Tibial nerve (tissue), 4 donors: ENCODE results near the gene SMARCC1. TPM values are rescaled to one million over a fixed set of nuclear protein-coding genes. Genes with fewer than 3 reads are reported as not detected.

Source experiments
- DNase-seq, 2 donors: peaks; one replicate each; pipeline ENCODE4 v3.0.0-alpha.2; 2019; ENCODE audit warnings: low spot score in 2 of 2
- H3K27ac ChIP-seq, 4 donors: fragments of 200-600 bp; sonication (generic) in 3 of 4; one replicate each; pipeline ENCODE4 v1.5.1; 2017 to 2019; ENCODE audit warnings: mild to moderate bottlenecking in 1 of 4
- H3K27me3 ChIP-seq, 2 donors: fragments of 200-600 bp; sonication (generic) in 1 of 2; one replicate each; pipeline versions ENCODE4 v1.5.1 to v1.6.0; 2017 to 2019
- H3K36me3 ChIP-seq, 3 donors: fragments of 200-600 bp; sonication (generic); one replicate each; pipeline ENCODE4 v1.5.1; 2018 to 2019
- H3K4me1 ChIP-seq, 4 donors: fragments of 200-600 bp; sonication (generic) in 3 of 4; one replicate each; pipeline ENCODE4 v1.5.1; 2017 to 2019
- H3K4me3 ChIP-seq, 4 donors: fragments of 200-600 bp; sonication (generic) in 3 of 4; one replicate each; pipeline ENCODE4 v1.5.1; 2017 to 2019; ENCODE audit warnings: mild to moderate bottlenecking in 1 of 4, moderate library complexity in 1 of 4
- H3K9me3 ChIP-seq, 4 donors: fragments of 200-600 bp; sonication (generic) in 3 of 4; one replicate each; pipeline ENCODE4 v1.5.1; 2017 to 2019
- EP300 ChIP-seq, 2 donors: sonication (generic); formaldehyde crosslinking; IDR thresholded peaks; one replicate each; pipeline ENCODE4 v1.6.1; 2017; ENCODE audit warnings: antibody characterized with exemption in 2 of 2, mild to moderate bottlenecking in 1 of 2
- POLR2A ChIP-seq, 2 donors: fragments of 450-650 bp; IDR thresholded peaks; one replicate each; pipeline ENCODE4 v1.6.1; 2017; ENCODE audit warnings: antibody characterized with exemption in 2 of 2, mild to moderate bottlenecking in 2 of 2, moderate library complexity in 2 of 2
- WGBS, 2 donors: methylation state at CpG; one replicate each; pipeline ENCODE4 v1.1.5; 2018; 5-methylcytosine and 5-hydroxymethylcytosine counted together
- total RNA-seq, 4 donors: library from RNA; depleted of rRNA; stranded (reverse); fragments of >200 nt; gene quantifications; one replicate each; pipeline ENCODE4 v1.1.0, GENCODE V29; 2016
- TF ChIP-seq, protein P1 (sequence below), 5 experiments: fragments of 200-600 bp in 3 of 5; fragments of 450-650 bp in 2 of 5; sonication (generic) in 3 of 5; IDR thresholded peaks; one replicate each; pipeline ENCODE4 v1.5.1; 2016 to 2019; ENCODE audit warnings: antibody characterized with exemption in 5 of 5, mild to moderate bottlenecking in 3 of 5, moderate library complexity in 2 of 5

SMARCC1 gene
- total RNA-seq, 4 donors from 2014 or later = 27.8 to 37.4 (median 36.1) TPM

DNA sequence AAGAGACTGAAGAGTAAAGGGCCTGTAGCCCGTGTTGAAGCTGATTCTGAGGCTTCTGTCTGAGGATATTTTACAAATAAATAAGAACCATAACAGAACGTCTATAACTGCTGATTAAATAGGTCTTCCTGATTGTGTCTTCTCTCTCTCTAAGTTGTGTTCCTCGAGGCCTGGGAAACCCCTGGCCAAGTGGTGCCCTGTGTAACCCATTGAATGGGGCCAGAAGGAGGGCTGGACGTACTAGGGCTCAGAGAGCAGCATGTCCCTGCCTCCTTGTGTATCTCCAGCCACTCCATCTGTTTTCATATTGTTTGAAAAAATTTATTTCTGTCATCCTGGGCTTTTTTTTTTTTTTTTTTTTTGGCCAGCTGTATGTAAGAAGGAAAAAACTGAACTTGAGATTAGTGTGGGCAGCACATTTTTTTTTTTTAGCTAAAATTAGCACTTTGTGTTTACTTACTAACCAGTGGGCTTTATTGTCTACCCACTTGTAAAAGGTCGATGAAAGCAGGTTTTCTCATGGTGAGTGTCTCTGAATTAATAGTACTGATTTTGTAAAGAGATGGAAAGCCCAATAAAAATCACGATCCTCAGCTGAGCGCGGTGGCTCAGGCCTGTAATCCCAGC, 32.0 kb upstream of the SMARCC1 start:
- H3K9me3 ChIP-seq = no peaks in the 10 kb centered on the region
- peaks cover 0 to 82% (median 4%) of the 10 kb centered on the region in 3 donors for H3K36me3 ChIP-seq
- TF ChIP-seq POLR2A (IDR thresholded peaks at IDR 0.05) (no peak), EP300 (IDR thresholded peaks at IDR 0.05) (no peak)
- TF ChIP-seq, protein P1, sequence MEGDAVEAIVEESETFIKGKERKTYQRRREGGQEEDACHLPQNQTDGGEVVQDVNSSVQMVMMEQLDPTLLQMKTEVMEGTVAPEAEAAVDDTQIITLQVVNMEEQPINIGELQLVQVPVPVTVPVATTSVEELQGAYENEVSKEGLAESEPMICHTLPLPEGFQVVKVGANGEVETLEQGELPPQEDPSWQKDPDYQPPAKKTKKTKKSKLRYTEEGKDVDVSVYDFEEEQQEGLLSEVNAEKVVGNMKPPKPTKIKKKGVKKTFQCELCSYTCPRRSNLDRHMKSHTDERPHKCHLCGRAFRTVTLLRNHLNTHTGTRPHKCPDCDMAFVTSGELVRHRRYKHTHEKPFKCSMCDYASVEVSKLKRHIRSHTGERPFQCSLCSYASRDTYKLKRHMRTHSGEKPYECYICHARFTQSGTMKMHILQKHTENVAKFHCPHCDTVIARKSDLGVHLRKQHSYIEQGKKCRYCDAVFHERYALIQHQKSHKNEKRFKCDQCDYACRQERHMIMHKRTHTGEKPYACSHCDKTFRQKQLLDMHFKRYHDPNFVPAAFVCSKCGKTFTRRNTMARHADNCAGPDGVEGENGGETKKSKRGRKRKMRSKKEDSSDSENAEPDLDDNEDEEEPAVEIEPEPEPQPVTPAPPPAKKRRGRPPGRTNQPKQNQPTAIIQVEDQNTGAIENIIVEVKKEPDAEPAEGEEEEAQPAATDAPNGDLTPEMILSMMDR (IDR thresholded peaks at IDR 0.05) = no peak
- no peak for DNase-seq
- 67 to 76% methylated on average over 8 of the region's 8 CpGs for WGBS, 2 donors
- no peaks in the 10 kb centered on the region for H3K27me3 ChIP-seq
- no peak overlapping the region for H3K27ac ChIP-seq
- H3K4me3 ChIP-seq = no peak overlapping the region
- peaks cover 0 to 4% (median 0%) of the 10 kb centered on the region in 4 donors for H3K4me1 ChIP-seq

DNA sequence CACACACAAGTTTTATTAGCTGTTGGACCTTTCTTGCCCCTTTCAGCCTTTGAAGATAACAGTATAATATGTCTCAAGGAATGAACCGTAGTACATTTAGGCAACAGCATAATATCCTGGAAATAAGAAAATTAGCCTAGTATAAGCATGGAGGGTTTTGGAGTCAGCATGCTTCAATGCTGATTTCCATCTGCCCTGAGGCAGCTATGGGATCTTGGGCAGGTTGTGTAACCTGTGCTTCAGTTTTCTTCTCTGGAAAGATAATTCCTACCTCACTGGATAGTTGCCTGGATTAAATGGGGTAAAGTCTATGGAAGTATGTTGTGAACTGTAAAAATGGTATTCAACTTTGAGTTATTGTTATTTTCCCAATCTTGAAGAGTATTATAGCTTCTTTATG, 22.9 kb upstream of the SMARCC1 start:
- Histone ChIP-seq H3K36me3 (peaks cover 0 to 42% (median 0%) of the 10 kb centered on the region in 3 donors), H3K4me1 (peaks cover 0 to 29% (median 9%) of the 10 kb centered on the region in 4 donors), H3K27me3 (no peaks in the 10 kb centered on the region), H3K4me3 (no peak overlapping the region), H3K27ac (no peak overlapping the region), H3K9me3 (no peaks in the 10 kb centered on the region)
- DNase-seq = no peak
- 76 to 93% methylated on average over 1 of the region's 1 CpG for WGBS, 2 donors
- TF ChIP-seq, protein P1 (IDR thresholded peaks at IDR 0.05) = no peak
- TF ChIP-seq EP300 (IDR thresholded peaks at IDR 0.05) = no peak

DNA sequence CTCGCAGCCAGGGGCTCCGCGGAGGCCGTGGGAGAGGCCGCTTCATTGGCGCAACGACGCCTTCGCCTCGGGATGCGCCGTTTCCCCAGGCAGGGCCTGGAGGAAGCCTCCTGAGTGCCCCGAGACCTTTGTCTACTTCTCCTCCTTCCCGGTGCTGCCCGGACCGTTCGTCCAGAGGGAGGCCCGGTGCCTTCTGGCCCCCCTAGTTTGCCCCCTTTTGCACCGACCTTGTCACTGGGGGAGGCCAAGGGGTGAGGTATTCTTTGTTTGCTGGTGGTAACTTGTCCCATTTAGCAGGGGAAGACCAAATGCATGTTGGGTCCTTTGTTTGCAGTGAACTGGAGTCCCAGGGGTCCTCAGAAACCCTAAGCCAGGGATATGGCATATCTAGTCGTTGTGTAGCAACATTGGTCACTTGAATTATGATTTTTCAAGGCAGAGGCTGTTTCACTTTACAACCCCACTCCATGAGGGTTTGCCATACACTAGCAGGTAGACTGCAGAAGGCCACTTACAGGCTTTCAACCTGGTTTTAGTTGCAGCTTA, 21.9 kb upstream of the SMARCC1 start:
- Histone ChIP-seq H3K27me3 (no peaks in the 10 kb centered on the region), H3K27ac (peak overlapping the region; percentile 92 to 98 (median 97)), H3K4me1 (peaks cover 0 to 29% (median 9%) of the 10 kb centered on the region in 4 donors), H3K9me3 (no peaks in the 10 kb centered on the region), H3K36me3 (peaks cover 0 to 33% (median 0%) of the 10 kb centered on the region in 3 donors), H3K4me3 (peak overlapping the region; percentile 73 to 94 (median 90))
- TF ChIP-seq POLR2A (IDR thresholded peaks at IDR 0.05) = no peak
- TF ChIP-seq, protein P1 (IDR thresholded peaks at IDR 0.05) = no peak
- no peak for TF ChIP-seq EP300 (IDR thresholded peaks at IDR 0.05)
- WGBS, 2 donors = 0 to 2% methylated on average over 8 of the region's 20 CpGs
- no peak for DNase-seq

DNA sequence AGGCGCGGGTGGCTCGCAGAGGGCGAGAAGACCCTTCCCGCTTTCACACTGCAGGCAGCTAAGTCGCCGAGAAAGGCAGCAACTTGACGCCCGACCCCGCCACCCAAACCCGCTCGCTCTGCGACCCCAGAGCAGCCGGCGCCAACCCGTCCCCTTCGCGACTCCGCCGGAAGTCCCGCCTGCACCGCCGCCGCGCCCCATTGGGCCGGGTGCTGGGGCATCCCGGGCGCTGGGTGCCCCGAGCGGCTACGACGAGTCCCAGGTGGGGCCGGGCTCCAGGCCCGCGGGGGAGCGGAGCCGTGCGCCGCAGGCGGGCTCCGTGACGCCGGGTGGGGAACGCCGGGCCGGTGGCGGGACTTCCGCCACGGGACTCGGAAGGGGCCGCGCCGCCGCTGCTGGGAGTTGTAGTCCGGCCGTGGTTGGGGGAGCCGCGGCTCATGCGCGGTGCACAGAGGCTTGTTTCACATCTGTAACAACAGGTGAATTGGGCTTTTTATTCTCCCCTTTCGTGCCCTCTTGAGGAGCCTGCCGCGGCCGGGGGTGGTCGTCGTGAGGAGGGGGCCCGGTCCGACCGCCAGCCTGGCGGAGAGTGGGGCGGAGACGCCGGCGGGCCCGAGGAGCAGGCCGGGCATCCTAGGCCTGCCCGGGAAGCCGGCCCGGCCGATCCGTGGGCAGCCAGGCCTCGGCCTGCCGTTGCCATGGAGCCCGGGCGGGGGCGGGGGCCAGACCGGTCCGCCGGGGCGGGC, 21.2 kb upstream of the SMARCC1 start, which contains the start of gene DHX30:
TSS of gene DHX30 (plus strand) at position 405 of the 746 bp plus-strand sequence. CDS start 7,546 bp downstream, outside the sequence.
- Histone ChIP-seq H3K27me3 (no peaks in the 10 kb centered on the region), H3K4me3 (peak within 1 kb of the TSS; percentile 73 to 94 (median 90)), H3K9me3 (no peaks in the 10 kb centered on the region), H3K36me3 (peaks cover 0 to 27% (median 0%) of the 10 kb centered on the region in 3 donors), H3K4me1 (peaks cover 0 to 29% (median 9%) of the 10 kb centered on the region in 4 donors), H3K27ac (peak within 1 kb of the TSS; percentile 92 to 98 (median 97))
- 1 to 2% methylated on average over 15 to 19 of the region's 90 CpGs for WGBS, 2 donors
- peak; percentile 67 to 78 for DNase-seq
- TF ChIP-seq, protein P1 (IDR thresholded peaks at IDR 0.05) = peak in 1 of 5 experiments; percentile 32
- peak; percentile 57 to 74 for TF ChIP-seq POLR2A (IDR thresholded peaks at IDR 0.05)
- TF ChIP-seq EP300 (IDR thresholded peaks at IDR 0.05) = peak in 1 of 2 donors; percentile 63
